Loucy (cell line): Measurements from ENCODE around the gene PPP3CA.

ENCODE experiments used
- H2AFZ ChIP-seq: fragments of 200-600 bp; sonication (generic); 2 replicates; pipeline ENCODE4 v1.6.0; 2016; ENCODE audit warnings: antibody characterized with exemption, mild to moderate bottlenecking, low read length, moderate library complexity
- H3F3A ChIP-seq: fragments of 200-600 bp; 2 replicates; pipeline ENCODE4 v1.6.0; 2016; ENCODE audit warnings: antibody characterized with exemption, low read depth, mild to moderate bottlenecking
- H3K27me3 ChIP-seq: fragments of 200-600 bp; sonication (generic); 2 replicates; pipeline ENCODE4 v1.6.1; 2014; ENCODE audit warnings: low read length, mild to moderate bottlenecking; ENCODE audit not compliant: insufficient read depth, poor library complexity, severe bottlenecking
- H3K36me3 ChIP-seq: fragments of 200-600 bp; sonication (generic); 2 replicates; pipeline ENCODE4 v1.6.1; 2016; ENCODE audit warnings: low read length; ENCODE audit not compliant: insufficient read depth
- H3K4me1 ChIP-seq: fragments of 200-600 bp; sonication (generic); 2 replicates; pipeline ENCODE4 v1.5.1; 2014; ENCODE audit warnings: low read length, mild to moderate bottlenecking; ENCODE audit not compliant: insufficient read depth, poor library complexity, severe bottlenecking
- H3K4me2 ChIP-seq: fragments of 200-600 bp; sonication (generic); 2 replicates; pipeline ENCODE4 v1.6.0; 2014; ENCODE audit warnings: antibody characterized with exemption, low read length, low read depth, mild to moderate bottlenecking; ENCODE audit not compliant: poor library complexity, severe bottlenecking
- H3K4me3 ChIP-seq: fragments of 200-600 bp; sonication (generic); 2 replicates; pipeline ENCODE4 v1.5.1; 2014; ENCODE audit warnings: low read length, mild to moderate bottlenecking, mixed read lengths; ENCODE audit not compliant: poor library complexity, severe bottlenecking
- H3K79me2 ChIP-seq: fragments of 200-600 bp; sonication (generic); 2 replicates; pipeline ENCODE4 v1.6.1; 2014; ENCODE audit warnings: low read length; ENCODE audit not compliant: insufficient read depth
- H3K9ac ChIP-seq: fragments of 200-600 bp; sonication (generic); 2 replicates; pipeline ENCODE4 v1.6.0; 2014; ENCODE audit warnings: mild to moderate bottlenecking, low read depth, low read length, moderate library complexity; ENCODE audit not compliant: poor library complexity, severe bottlenecking
- H3K9me2 ChIP-seq: fragments of 200-600 bp; sonication (generic); replicated peaks from 2 replicates; pipeline ENCODE4 v1.6.1; 2016; ENCODE audit warnings: low read depth, low read length, mixed read lengths
- H3K9me3 ChIP-seq: fragments of 200-600 bp; sonication (generic); 2 replicates; pipeline ENCODE4 v1.6.1; 2014; ENCODE audit warnings: mild to moderate bottlenecking, antibody characterized with exemption, low read length, low read depth; ENCODE audit not compliant: insufficient read depth
- H4K20me1 ChIP-seq: fragments of 200-600 bp; sonication (generic); 2 replicates; pipeline ENCODE4 v1.6.0; 2014; ENCODE audit warnings: antibody characterized with exemption, low read length, mild to moderate bottlenecking; ENCODE audit not compliant: insufficient read depth, poor library complexity, severe bottlenecking
- EZH2phosphoT487 ChIP-seq: fragments of 200-600 bp; IDR thresholded peaks from 2 replicates; pipeline ENCODE4 v1.6.1; 2018; ENCODE audit warnings: antibody characterized with exemption, mild to moderate bottlenecking, moderate library complexity, borderline replicate concordance
- TF ChIP-seq, protein P1 (sequence below): fragments of 200-600 bp; sonication (generic); conservative IDR thresholded peaks from 2 replicates; pipeline ENCODE4 v1.5.1; 2014; ENCODE audit warnings: mild to moderate bottlenecking, antibody characterized with exemption, low read length

Gene PPP3CA

GRCh38 chr4:101211146-101211553 lies 136.2 kb downstream of the PPP3CA start:
- Histone ChIP-seq H3F3A (no peaks in the 10 kb centered on the region), H3K4me1 (no peaks in the 10 kb centered on the region), H3K9me2 (no peaks in the 10 kb centered on the region), H3K27me3 (no peaks in the 10 kb centered on the region), H3K4me2 (no peak overlapping the region), H3K9ac (no peak overlapping the region), H3K4me3 (no peak overlapping the region), H3K36me3 (no peaks in the 10 kb centered on the region), H3K79me2 (peaks cover 14% of the 10 kb centered on the region; the same call in 1 of the 2 replicates), H2AFZ (no peak overlapping the region), H3K9me3 (no peaks in the 10 kb centered on the region), H4K20me1 (peaks cover 4% of the 10 kb centered on the region)
- TF ChIP-seq, protein P1, sequence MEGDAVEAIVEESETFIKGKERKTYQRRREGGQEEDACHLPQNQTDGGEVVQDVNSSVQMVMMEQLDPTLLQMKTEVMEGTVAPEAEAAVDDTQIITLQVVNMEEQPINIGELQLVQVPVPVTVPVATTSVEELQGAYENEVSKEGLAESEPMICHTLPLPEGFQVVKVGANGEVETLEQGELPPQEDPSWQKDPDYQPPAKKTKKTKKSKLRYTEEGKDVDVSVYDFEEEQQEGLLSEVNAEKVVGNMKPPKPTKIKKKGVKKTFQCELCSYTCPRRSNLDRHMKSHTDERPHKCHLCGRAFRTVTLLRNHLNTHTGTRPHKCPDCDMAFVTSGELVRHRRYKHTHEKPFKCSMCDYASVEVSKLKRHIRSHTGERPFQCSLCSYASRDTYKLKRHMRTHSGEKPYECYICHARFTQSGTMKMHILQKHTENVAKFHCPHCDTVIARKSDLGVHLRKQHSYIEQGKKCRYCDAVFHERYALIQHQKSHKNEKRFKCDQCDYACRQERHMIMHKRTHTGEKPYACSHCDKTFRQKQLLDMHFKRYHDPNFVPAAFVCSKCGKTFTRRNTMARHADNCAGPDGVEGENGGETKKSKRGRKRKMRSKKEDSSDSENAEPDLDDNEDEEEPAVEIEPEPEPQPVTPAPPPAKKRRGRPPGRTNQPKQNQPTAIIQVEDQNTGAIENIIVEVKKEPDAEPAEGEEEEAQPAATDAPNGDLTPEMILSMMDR, result no peak
- TF ChIP-seq EZH2phosphoT487, result no peak

DNA sequence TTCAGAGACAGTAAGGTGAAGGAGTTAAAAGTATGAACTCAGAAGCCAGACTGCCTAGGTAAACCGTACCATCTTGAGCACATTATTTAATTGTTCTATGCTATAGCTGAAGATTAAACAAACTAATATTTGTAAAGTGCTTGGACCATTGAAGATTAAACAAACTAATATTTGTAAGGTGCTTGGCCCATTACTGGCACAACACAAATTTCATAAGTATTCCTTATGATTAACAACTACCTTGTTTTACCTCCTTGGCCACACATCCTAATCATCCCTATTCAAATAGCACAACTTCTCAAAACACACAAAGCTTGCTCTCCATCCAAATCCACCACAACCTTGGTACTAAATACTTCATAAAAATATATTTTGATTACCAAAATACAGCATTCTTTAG lies 137.0 kb downstream of the PPP3CA start:
- Histone ChIP-seq H4K20me1 (no peaks in the 10 kb centered on the region), H3K9me2 (no peaks in the 10 kb centered on the region), H3F3A (no peaks in the 10 kb centered on the region), H3K4me1 (peaks cover 4% of the 10 kb centered on the region), H3K4me3 (no peak overlapping the region), H3K27me3 (no peaks in the 10 kb centered on the region), H3K9me3 (no peaks in the 10 kb centered on the region), H3K79me2 (peaks cover 21% of the 10 kb centered on the region; the same call in 1 of the 2 replicates), H2AFZ (no peak overlapping the region), H3K9ac (no peak overlapping the region), H3K4me2 (no peak overlapping the region), H3K36me3 (no peaks in the 10 kb centered on the region)
- TF ChIP-seq, protein P1, result no peak
- TF ChIP-seq EZH2phosphoT487, result no peak

GRCh38 chr4:101208171-101208570 lies 139.2 kb downstream of the PPP3CA start:
- H3F3A ChIP-seq, result no peaks in the 10 kb centered on the region
- no peak overlapping the region for H3K4me3 ChIP-seq
- peaks cover 4% of the 10 kb centered on the region for H3K4me1 ChIP-seq
- no peak overlapping the region for H3K4me2 ChIP-seq
- no peaks in the 10 kb centered on the region for H3K36me3 ChIP-seq
- H3K27me3 ChIP-seq, result no peaks in the 10 kb centered on the region
- H3K79me2 ChIP-seq, result peaks cover 17% of the 10 kb centered on the region; the same call in 1 of the 2 replicates
- no peak overlapping the region for H3K9ac ChIP-seq
- TF ChIP-seq EZH2phosphoT487, result no peak
- TF ChIP-seq, protein P1, result no peak
- H2AFZ ChIP-seq, result no peak overlapping the region
- no peaks in the 10 kb centered on the region for H3K9me2 ChIP-seq
- no peaks in the 10 kb centered on the region for H4K20me1 ChIP-seq
- no peaks in the 10 kb centered on the region for H3K9me3 ChIP-seq
